A673 (cell line): ENCODE measurements around the gene GALNT2. TPM values are rescaled to one million over a fixed set of nuclear protein-coding genes. Genes with fewer than 3 reads are reported as not detected.

ENCODE experiments used
- BruUV-seq: library from RNA; stranded (reverse); fragments of 400-500 nt; replicated peaks from 2 replicates; lab custom pipeline; 2021; lab: Mats Ljungman, UMichigan
- CTCF ChIA-PET: fragments of 300-600 bp; sonication (Branson Sonifier 250); formaldehyde crosslinking; loops from one replicate; lab custom pipeline; 2022; ENCODE audit warnings: antibody characterized with exemption; lab: Charles Lee
- POLR2A ChIA-PET: fragments of 300-600 bp; sonication (Branson Sonifier 250); formaldehyde crosslinking; loops from one replicate; lab custom pipeline; 2022; ENCODE audit warnings: antibody characterized with exemption; ENCODE audit not compliant: low non-redundant PET; lab: Charles Lee
- DNase-seq: peaks from one replicate; pipeline ENCODE4 v3.0.0-alpha.2; 2015; ENCODE audit warnings: low spot score
- H3K27ac ChIP-seq: fragments of 200-600 bp; sonication (generic); 2 replicates; pipeline ENCODE4 v1.5.1; 2016; ENCODE audit warnings: mixed run types, low read depth, mild to moderate bottlenecking, mixed read lengths, antibody characterized with exemption, low read length; ENCODE audit not compliant: poor library complexity, severe bottlenecking
- H3K27me3 ChIP-seq: fragments of 200-600 bp; sonication (generic); replicated peaks from 2 replicates; pipeline ENCODE4 v1.6.1; 2017; ENCODE audit warnings: mixed run types, low read depth, mild to moderate bottlenecking, mixed read lengths, antibody characterized with exemption, low read length; ENCODE audit not compliant: insufficient read depth, poor library complexity
- H3K36me3 ChIP-seq: fragments of 200-600 bp; sonication (generic); 2 replicates; pipeline ENCODE4 v1.6.1; 2016; ENCODE audit warnings: mixed run types, mild to moderate bottlenecking, mixed read lengths, antibody characterized with exemption, low read length; ENCODE audit not compliant: insufficient read depth, poor library complexity, severe bottlenecking
- H3K4me1 ChIP-seq: fragments of 200-600 bp; sonication (generic); 2 replicates; pipeline ENCODE4 v1.6.1; 2017; ENCODE audit warnings: mixed run types, mild to moderate bottlenecking, mixed read lengths, antibody characterized with exemption, low read length; ENCODE audit not compliant: insufficient read depth, poor library complexity, severe bottlenecking
- H3K4me3 ChIP-seq: fragments of 200-600 bp; sonication (generic); 2 replicates; pipeline ENCODE4 v1.5.1; 2016; ENCODE audit warnings: low read depth, mixed run types, mild to moderate bottlenecking, mixed read lengths, low read length; ENCODE audit not compliant: poor library complexity, severe bottlenecking
- H3K9me3 ChIP-seq: fragments of 200-600 bp; sonication (generic); 2 replicates; pipeline ENCODE4 v1.6.1; 2016; ENCODE audit warnings: mixed run types, low read depth, mild to moderate bottlenecking, mixed read lengths, antibody characterized with exemption, low read length; ENCODE audit not compliant: poor library complexity, severe bottlenecking
- CTCF ChIP-seq: fragments of 300-800, 200-600 bp; sonication (generic); conservative IDR thresholded peaks from 2 replicates; pipeline ENCODE4 v1.5.1; 2017; ENCODE audit warnings: low read depth, mild to moderate bottlenecking, antibody characterized with exemption, low read length, moderate library complexity, mixed read lengths
- EZH2 ChIP-seq: fragments of 200-600 bp; sonication (generic); IDR thresholded peaks from 2 replicates; pipeline ENCODE4 v1.6.1; 2017; ENCODE audit warnings: borderline replicate concordance, low read depth, mild to moderate bottlenecking, mixed read lengths, antibody characterized with exemption, low read length; ENCODE audit not compliant: poor library complexity, severe bottlenecking
- intact Hi-C: fragments of 100-400 bp; cut with micrococcal nuclease; formaldehyde crosslinking; loops from one replicate; pipeline ENCODE4 v1.10.0; 2022; ENCODE audit not compliant: unreplicated experiment
- total RNA-seq: library from RNA; stranded (reverse); gene quantifications from 2 replicates; pipeline ENCODE4 v1.2.3, GENCODE V29; 2021

GALNT2 gene
- total RNA-seq, 1 experiment from 2014 or later = 94.6 TPM

GRCh38 chr1:230224101-230224960 lies 157.3 kb downstream of the GALNT2 start:
- TF ChIP-seq EZH2 = no peak
- no peak for TF ChIP-seq CTCF
- BruUV-seq = no TSS peak
- Histone ChIP-seq H3K27me3 (no peaks in the 10 kb centered on the region), H3K4me3 (no peak overlapping the region), H3K27ac (no peak overlapping the region), H3K4me1 (peaks cover 35% of the 10 kb centered on the region), H3K9me3 (no peaks in the 10 kb centered on the region), H3K36me3 (no peaks in the 10 kb centered on the region)
- ChIA-PET CTCF (no interaction called here), POLR2A (interaction anchor here (0.6 kb wide), 2 partner anchors 20 to 646 kb away, joined by 3 to 7 read pairs; no protein-coding TSS in a partner anchor)
- intact Hi-C loops = no loop called here
- no peak for DNase-seq

GRCh38 chr1:230226007-230226800 lies 159.2 kb downstream of the GALNT2 start:
- H3K9me3 ChIP-seq = no peaks in the 10 kb centered on the region
- no peak for TF ChIP-seq EZH2
- no peak for TF ChIP-seq CTCF
- peaks cover 52% of the 10 kb centered on the region for H3K4me1 ChIP-seq
- no peak overlapping the region for H3K4me3 ChIP-seq
- no TSS peak for BruUV-seq
- CTCF ChIA-PET = interaction anchor here (0.6 kb wide), 1 partner anchor 621 kb away, joined by 3 read pairs; no protein-coding TSS in a partner anchor
- no peak overlapping the region for H3K27ac ChIP-seq
- intact Hi-C loops = no loop called here
- POLR2A ChIA-PET = no interaction called here
- no peak for DNase-seq
- no peaks in the 10 kb centered on the region for H3K27me3 ChIP-seq
- no peaks in the 10 kb centered on the region for H3K36me3 ChIP-seq

GRCh38 chr1:230226814-230227213 lies 159.8 kb downstream of the GALNT2 start:
- no peak overlapping the region for H3K27ac ChIP-seq
- ChIA-PET POLR2A (no interaction called here), CTCF (interaction anchor here (0.6 kb wide), 1 partner anchor 622 kb away, joined by 3 read pairs; no protein-coding TSS in a partner anchor)
- H3K4me1 ChIP-seq = peaks cover 52% of the 10 kb centered on the region
- no TSS peak for BruUV-seq
- H3K36me3 ChIP-seq = no peaks in the 10 kb centered on the region
- intact Hi-C loops = no loop called here
- H3K4me3 ChIP-seq = no peak overlapping the region
- DNase-seq = no peak
- TF ChIP-seq EZH2 (no peak), CTCF (no peak)
- H3K9me3 ChIP-seq = no peaks in the 10 kb centered on the region
- H3K27me3 ChIP-seq = no peaks in the 10 kb centered on the region
